Stimulated activated CD8-positive, alpha-beta memory T cell treated with anti-CD3 and anti-CD28 coated beads, Interleukin-12 subunit alpha, Interleukin-12 subunit beta, amount 100 ng/mL, for 1 hour (primary cell): Measurements from ENCODE around the gene RBMS3.
"Not testable (repeated sequence)": the region's sequence is repeated elsewhere in the genome, so short reads cannot be mapped to it uniquely, and the experiment has no call there.

ENCODE experiments used
- DNase-seq: peaks from one replicate; pipeline ENCODE4 v3.0.0-alpha.2; 2020; ENCODE audit warnings: low read depth

The RBMS3 gene

GRCh38 chr3:29339016-29339833 lies 58.4 kb downstream of the RBMS3 start:
- DNase-seq, result no peak

- no peak for DNase-seq
These were observed 63.3 kb downstream of the RBMS3 start for GRCh38 chr3:29344154-29344553.

- no peak for DNase-seq
These were observed 64.1 kb downstream of the RBMS3 start for GRCh38 chr3:29344935-29345334.

GRCh38 chr3:29345516-29346300 lies 64.8 kb downstream of the RBMS3 start:
- DNase-seq, result no peak

DNA sequence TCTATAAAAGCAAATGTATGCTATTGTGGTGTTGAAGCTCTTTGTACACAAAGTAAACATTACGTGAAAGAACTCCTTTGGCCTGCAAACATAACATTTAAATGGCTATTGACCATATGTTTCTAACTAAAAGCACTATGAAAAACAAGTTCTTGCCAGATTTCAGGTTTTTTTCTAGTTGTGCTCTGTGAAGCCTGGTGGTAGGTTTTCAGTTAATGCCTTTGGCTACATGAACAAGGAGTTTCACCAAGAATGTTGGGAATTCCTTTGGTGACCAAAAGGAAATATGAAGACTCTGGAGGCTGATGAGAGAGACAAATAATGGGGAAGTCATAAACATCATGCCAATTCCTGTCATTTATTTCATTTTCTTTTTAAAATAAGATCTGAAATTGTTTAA lies 66.0 kb downstream of the RBMS3 start:
- DNase-seq, result no peak

- DNase-seq, result no peak
These were observed 66.5 kb downstream of the RBMS3 start for GRCh38 chr3:29347412-29347811.

DNA sequence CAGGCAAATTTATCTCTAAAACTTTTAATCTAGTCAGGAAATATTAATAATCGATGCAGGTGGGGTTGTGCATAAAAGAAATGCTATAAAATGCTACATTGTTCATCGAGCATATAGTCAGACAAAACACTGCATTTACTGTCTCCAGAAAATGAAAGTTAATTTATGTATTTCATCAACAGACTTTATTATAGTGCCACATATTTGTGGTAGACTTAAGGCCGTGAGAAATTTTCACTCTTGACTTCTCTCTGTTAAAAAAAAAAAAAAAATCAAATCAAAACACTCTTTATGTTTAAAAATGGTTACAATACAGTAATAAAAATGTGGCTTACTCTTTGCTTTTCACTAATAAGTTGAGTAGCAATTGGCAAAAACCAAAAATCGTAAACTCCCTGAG lies 67.4 kb downstream of the RBMS3 start:
- DNase-seq, result no peak

DNA sequence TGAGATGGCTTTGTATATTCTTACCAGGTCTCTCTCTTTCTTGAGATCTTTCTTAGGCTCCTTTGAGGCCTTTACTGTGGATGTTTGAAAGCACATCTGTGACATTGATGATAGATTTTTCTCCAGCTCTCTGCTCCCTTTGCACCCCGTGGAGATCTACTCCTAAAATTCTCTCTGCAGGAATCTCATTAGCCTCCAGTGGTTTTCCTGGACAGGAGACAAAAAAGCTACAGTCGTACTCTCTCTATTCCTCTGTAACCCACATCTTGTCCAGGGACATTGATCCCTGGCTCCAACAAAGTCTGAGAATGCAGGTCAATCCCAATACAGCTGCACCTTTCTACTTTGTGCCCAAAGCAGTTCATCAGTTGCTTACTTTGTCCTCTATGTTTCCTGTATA lies 68.2 kb downstream of the RBMS3 start:
- DNase-seq, result no peak

GRCh38 chr3:29353807-29354206 lies 72.9 kb downstream of the RBMS3 start:
- no peak for DNase-seq

- no peak for DNase-seq
These were observed 74.0 kb downstream of the RBMS3 start for GRCh38 chr3:29354894-29355293.

- DNase-seq, result no peak
These were observed 75.2 kb downstream of the RBMS3 start for GRCh38 chr3:29356062-29356461.

- DNase-seq, result not testable (repeated sequence)
These were observed 79.4 kb downstream of the RBMS3 start for GRCh38 chr3:29360289-29360688.

GRCh38 chr3:29363110-29363509 lies 82.2 kb downstream of the RBMS3 start:
- no peak for DNase-seq

- no peak for DNase-seq
These were observed 89.2 kb downstream of the RBMS3 start for GRCh38 chr3:29370021-29370420.

DNA sequence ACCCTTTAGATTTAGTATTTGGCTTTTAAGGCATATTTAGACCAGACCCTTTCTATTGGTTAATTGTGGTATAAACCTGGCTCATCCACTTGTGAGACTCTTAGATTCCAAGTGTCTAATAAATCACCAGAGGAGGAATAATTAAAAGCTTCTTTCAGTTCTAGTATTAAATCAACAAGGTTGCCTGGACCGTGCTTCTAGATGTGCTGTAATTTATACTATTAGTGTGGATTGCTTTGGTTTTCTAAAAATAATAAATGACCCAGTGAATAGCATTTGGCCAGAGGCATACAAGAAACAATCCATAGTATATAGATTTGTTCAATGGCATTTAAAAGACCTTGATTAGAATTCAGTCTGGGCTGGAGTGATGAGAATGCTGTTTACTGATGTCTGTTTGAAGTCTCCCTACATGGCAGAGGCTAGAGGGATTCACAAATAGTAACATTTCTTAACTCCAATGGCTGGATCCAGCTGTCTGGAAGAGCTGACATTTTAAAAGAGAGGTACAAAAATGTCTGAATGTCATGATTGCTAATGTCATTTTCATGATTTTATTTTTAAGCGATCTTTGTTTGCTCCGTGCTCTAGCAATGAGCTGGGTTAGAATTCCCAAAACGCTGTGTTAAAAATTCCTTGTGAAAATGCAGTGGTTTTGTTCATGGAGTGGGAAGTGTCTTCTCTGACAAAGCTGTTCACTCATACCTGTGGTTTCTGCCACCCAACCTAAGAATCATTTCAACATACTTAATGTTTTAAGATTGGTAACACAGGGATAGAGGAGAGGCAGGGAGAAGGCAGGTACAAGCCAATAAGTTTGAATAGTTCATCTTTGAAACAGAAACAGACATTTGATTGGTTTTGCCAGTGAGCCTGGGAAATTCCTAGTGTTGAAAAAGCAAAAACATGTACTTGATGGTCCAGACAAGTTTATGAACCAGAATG lies 89.9 kb downstream of the RBMS3 start:
- no peak for DNase-seq

DNA sequence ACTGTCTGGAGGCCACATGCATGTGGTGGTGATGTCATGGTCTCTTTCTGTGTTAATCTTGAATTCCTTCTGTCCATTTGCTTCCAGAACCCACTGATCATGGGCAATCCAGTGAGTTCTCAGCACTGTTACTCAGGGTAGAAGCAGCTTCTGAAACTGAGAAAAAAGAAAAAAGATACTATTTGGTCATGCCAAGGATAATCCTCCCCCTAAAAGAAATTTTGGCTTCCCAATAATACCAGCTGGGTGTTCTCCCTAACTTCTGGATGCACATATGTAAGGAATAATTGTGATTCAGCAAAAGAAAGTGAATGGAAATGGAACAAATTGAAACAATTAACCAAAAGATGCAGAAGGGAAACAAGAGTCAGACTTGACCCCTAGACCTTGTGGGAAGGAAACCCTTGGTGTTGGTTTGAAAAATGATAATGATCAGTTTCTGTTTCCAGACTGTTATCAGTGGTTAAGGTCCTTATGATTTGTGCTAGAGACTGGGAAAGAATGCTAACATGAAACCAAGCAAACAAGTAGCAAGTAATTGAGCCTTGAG lies 92.3 kb downstream of the RBMS3 start:
- DNase-seq, result no peak

DNA sequence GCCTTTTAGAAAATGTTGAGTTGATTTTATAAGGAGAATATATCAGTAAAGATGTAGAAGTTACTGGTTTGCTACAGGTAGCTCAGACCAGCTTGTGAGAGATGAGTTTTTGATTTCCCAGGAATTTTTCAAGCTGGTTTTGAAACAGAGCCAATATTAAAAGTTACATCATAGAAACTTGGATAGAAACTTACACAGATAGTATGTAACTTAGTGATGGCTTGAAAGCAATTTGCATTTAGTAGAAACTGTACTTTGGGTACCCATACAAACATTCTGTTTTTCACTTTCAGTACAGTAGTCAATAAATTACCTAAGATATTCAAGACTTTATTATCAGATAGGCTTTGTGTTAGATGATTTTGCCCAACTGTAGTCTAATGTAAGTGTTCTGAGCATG lies 93.4 kb downstream of the RBMS3 start:
- no peak for DNase-seq

- DNase-seq, result no peak
These were observed 98.2 kb downstream of the RBMS3 start for GRCh38 chr3:29379097-29379496.

GRCh38 chr3:29381595-29381994 lies 100.7 kb downstream of the RBMS3 start:
- no peak for DNase-seq

DNA sequence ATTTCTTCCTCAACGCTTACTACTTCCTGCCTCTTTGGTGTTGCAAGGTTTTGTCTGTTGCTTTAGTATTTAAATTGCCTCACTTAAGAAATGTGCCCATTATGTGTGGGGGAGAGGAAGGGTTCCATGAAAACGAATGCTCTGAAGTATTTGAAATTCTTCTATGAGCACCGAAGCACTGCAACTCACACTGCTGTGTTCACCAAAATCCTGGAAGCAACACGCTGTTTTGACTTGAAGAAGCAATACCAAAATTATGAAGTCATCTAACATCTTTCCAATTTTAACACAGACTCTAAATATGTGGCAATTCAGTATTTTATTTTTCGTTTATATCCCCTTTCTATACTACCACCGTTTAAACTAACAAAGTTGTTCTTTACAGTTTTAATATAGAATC lies 101.5 kb downstream of the RBMS3 start:
- DNase-seq, result no peak

DNA sequence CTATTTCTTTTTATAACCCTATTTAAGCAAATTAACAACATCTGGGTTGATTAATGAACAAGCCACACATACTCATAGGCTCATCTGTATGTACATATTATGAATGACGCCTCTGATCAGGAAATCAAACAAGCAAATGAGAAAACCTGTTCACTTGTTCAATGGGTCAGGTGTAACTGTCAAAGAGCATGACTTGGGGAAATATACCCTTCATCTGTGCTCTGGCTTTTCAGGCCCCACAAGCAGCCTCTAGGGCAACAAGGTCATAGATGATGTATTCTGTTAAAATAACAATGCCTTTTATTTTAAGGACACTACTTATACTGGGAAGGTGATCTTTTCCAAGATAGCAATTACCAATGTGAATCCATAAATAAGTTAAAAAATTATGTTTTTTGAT lies 102.0 kb downstream of the RBMS3 start:
- no peak for DNase-seq

GRCh38 chr3:29384640-29385039 lies 103.8 kb downstream of the RBMS3 start:
- no peak for DNase-seq
